ENCODE measurements around the gene IKBKE. TPM values are rescaled to one million over a fixed set of nuclear protein-coding genes. Genes with fewer than 3 reads are reported as not detected.

The IKBKE gene
- total RNA-seq, 1 experiment from 2014 or later, result 6.4 TPM

GRCh38 chr1:206450281-206450680, 20.0 kb upstream of the IKBKE start:
- Histone ChIP-seq H3K9me3 (ENCODE audit: control insufficient read depth, insufficient read depth, low read depth, low read length) (no peaks in the 10 kb centered on the region), H3K27me3 (ENCODE audit: control insufficient read depth, insufficient read depth, low read length) (no peaks in the 10 kb centered on the region), H3K4me3 (ENCODE audit: low read depth in 2 of 2, low read length in 2 of 2) (no peak overlapping the region), H3K27ac (ENCODE audit: low read length) (no peak overlapping the region), H3K36me3 (ENCODE audit: control insufficient read depth, insufficient read depth, low read length) (peaks cover 6% of the 10 kb centered on the region), H3K4me1 (ENCODE audit: control insufficient read depth, insufficient read depth, low read length) (no peaks in the 10 kb centered on the region)
- no peak for TF ChIP-seq SIN3A (IDR thresholded peaks at IDR 0.05; ENCODE audit: borderline replicate concordance, insufficient read depth, low read depth, low read length)
- TF ChIP-seq POLR2AphosphoS5 (IDR thresholded peaks at IDR 0.05; ENCODE audit: low read depth, low read length), result no peak
- no peak for TF ChIP-seq TCF7L2 (IDR thresholded peaks at IDR 0.05; ENCODE audit: low read depth, low read length)
- no peak for TF ChIP-seq REST (IDR thresholded peaks at IDR 0.05; ENCODE audit: insufficient read depth in 1 of 2, low read depth in 2 of 2, low read length in 1 of 2)
- no peak for TF ChIP-seq CTCF (IDR thresholded peaks at IDR 0.05)
- DNase-seq (ENCODE audit: low read depth, low spot score) (no peak), ATAC-seq (no peak)
- in situ Hi-C loops (cut with HindIII; ENCODE audit: low pct_unique_long_range_greater_than_20kb, low sequenced_read_pairs) (no loop called here), intact Hi-C loops (cut with micrococcal nuclease; ENCODE audit: unreplicated experiment) (no loop called here)
- CTCF ChIA-PET, result no interaction called here
- BruUV-seq (replicated peaks), result no TSS peak
- POLR2A ChIA-PET, result interaction anchor here (0.6 kb wide), 1 partner anchor 11 kb away, joined by 11 read pairs; no protein-coding TSS in a partner anchor

DNA sequence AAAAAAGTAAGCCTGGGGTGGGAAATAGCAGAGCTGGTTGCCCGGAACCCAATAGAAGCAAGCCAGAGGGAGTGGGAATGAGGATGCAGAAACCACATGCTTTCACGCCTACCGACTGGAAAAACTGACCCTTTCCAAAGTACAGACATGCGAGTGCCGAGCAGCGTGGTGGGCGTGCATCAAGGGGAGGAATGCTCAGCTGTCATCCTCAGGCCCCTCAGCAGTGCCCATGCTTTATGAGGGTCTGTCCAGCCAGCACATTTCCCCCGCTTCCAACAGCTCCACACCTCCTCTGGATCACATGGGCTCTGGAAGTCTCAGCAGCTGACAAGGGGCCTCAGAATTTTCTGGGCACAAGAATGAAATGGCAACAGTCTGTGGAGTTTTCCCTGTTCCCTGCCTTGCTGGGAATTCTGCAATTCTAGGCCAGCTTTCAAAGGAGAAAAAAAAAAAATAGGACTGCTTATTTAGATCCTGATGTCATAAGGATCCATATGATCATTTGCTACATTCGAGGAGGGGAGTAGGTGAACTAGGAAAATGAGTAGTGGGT, 19.1 kb upstream of the IKBKE start:
- Histone ChIP-seq H3K36me3 (ENCODE audit: control insufficient read depth, insufficient read depth, low read length) (peaks cover 6% of the 10 kb centered on the region), H3K27ac (ENCODE audit: low read length) (no peak overlapping the region), H3K9me3 (ENCODE audit: control insufficient read depth, insufficient read depth, low read depth, low read length) (no peaks in the 10 kb centered on the region), H3K4me1 (ENCODE audit: control insufficient read depth, insufficient read depth, low read length) (no peaks in the 10 kb centered on the region), H3K27me3 (ENCODE audit: control insufficient read depth, insufficient read depth, low read length) (no peaks in the 10 kb centered on the region), H3K4me3 (ENCODE audit: low read depth in 2 of 2, low read length in 2 of 2) (no peak overlapping the region)
- BruUV-seq (replicated peaks), result no TSS peak
- intact Hi-C loops (cut with micrococcal nuclease; ENCODE audit: unreplicated experiment) (no loop called here), in situ Hi-C loops (cut with HindIII; ENCODE audit: low pct_unique_long_range_greater_than_20kb, low sequenced_read_pairs) (no loop called here)
- CTCF ChIA-PET, result interaction anchor here (0.7 kb wide), 2 partner anchors 14 to 132 kb away, joined by 3 to 4 read pairs; no protein-coding TSS in a partner anchor
- ATAC-seq, result no peak
- no peak for TF ChIP-seq TCF7L2 (IDR thresholded peaks at IDR 0.05; ENCODE audit: low read depth, low read length)
- no peak for TF ChIP-seq CTCF (IDR thresholded peaks at IDR 0.05)
- no peak for TF ChIP-seq POLR2AphosphoS5 (IDR thresholded peaks at IDR 0.05; ENCODE audit: low read depth, low read length)
- no peak for TF ChIP-seq REST (IDR thresholded peaks at IDR 0.05; ENCODE audit: insufficient read depth in 1 of 2, low read depth in 2 of 2, low read length in 1 of 2)
- TF ChIP-seq SIN3A (IDR thresholded peaks at IDR 0.05; ENCODE audit: borderline replicate concordance, insufficient read depth, low read depth, low read length), result no peak
- POLR2A ChIA-PET, result interaction anchor here (0.6 kb wide), 1 partner anchor 10 kb away, joined by 11 read pairs; no protein-coding TSS in a partner anchor
- DNase-seq (ENCODE audit: low read depth, low spot score), result no peak
